GM18520 (cell line): ENCODE results near the gene RGSL1.

Experiments used
- ATAC-seq: cut with Tn5 transposase; IDR thresholded peaks from one replicate; pipeline ENCODE4 v1.9.1; 2021; ENCODE audit not compliant: unreplicated experiment

Gene RGSL1

DNA sequence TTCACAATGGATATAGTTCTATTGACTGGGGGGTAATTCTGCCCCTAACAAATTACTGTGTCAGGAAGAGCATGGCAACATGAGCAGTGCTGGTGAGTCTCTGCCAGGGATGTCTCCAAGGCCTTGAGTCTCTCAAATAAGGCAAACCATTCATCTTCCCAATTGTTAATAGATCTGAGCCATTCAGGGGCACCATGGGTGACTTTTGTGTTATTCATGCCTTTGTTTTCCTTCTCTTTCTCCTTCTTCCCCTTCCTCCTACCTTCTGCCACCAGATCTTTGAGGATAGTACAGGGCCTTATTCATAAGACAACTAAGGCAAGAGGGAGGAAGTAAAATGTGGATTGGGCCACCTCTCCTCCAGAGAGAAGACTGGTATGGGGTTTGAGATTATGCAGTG, at the start of gene RGSL1:
Gene RGSL1, plus strand, starts transcription at position 60 of the 400 bp plus-strand sequence. Its CDS starts 20 bp downstream, at position 80.
- ATAC-seq = no peak

DNA sequence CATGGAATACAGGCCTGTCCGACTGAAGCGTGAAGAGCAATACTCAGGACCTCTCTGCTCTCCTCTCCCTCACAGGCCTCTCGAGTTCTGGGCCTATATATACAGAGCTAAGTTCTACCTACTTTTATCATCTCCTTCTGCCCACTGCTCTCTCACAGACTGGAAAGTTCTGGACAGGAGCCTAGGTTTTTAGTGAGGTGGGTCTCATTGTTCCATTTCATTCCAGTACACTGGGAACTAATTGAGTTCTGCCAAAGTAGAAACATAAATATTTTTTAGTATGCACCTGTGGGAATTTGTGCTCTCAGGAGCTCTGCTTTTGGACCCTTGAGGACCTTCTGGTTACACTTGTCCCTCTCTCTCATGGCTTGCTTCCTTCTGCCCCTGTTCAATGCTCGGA, 49.4 kb upstream of the RGSL1 start, which contains the start of gene TEDDM1:
Gene TEDDM1, minus strand, starts transcription at position 101 of the 400 bp plus-strand sequence. CDS start 182 bp downstream, outside the sequence.
- ATAC-seq = no peak

DNA sequence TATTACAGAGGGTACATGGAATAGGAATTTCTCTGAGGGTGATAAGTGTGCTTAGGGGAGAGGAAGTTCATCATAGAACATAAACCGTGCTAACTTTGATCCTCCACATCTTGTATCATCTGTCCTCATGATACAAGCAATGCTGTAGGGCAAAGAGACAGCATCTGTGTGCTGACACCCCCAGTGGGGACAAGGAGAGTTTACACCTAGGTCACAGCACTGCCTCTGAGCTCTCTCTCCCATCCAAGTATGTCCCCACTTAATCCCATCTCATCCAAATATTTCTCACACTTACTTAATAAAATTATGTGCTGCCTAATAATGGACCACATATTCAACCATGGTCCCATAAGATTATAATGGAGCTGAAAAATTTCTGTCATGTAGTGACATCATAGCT, 45.2 kb upstream of the RGSL1 start:
- ATAC-seq = no peak

DNA sequence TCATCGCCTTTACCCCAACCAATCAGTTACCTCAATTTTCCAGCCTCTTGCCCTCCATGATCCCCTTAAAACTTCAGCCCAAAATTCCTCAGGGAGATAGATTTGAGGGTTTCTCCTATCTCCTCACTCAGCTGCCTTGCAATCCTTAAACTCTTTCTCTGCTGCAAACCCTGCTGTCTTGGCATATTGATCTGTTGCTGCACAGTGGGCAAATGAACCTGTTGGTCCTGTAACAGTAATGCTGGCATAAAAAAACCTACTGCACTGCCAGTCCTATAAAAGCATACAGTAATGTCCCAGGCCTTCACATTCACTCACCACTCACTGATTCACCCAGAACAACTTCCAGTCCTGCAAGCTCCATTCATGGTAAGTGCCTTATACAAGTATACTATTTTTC, 44.4 kb upstream of the RGSL1 start:
- no peak for ATAC-seq

DNA sequence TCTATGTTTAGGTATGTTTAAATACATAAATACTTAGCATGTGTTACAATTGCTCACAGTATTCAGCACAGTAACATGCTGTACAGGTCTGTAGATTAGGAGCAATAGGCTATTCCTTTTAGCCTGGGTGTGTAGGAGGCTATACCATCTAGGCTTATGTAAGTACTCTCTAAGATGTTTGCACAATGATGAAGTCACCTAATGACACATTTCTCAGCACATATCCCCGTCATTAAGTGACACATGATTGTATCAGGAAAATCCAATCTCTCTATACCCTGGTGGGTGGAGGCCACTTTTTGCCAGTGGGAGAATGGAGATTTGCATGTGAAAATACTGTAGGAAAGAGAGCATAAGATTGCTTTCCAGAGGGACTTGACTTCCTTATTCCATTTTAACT, 43.9 kb upstream of the RGSL1 start:
- ATAC-seq = no peak

DNA sequence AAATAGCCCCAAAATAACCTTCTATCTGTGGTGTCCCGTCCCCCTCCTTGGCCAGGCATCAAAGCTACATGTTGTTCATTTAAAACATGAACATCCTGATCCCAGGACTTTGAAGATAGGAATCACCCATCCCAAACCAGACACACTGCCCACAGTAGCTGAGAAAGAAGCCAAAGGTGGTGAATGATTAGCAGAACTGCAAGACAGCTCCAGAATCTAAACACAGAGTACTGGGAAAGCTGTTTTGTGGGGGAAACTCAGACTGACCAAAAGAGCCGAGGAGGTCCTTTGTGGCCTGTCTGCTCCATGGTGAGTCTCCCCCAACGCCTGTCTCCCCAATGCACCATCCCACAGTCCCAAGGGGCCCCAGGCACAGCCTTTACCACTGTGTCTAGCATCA, 42.2 kb upstream of the RGSL1 start:
- ATAC-seq = no peak

DNA sequence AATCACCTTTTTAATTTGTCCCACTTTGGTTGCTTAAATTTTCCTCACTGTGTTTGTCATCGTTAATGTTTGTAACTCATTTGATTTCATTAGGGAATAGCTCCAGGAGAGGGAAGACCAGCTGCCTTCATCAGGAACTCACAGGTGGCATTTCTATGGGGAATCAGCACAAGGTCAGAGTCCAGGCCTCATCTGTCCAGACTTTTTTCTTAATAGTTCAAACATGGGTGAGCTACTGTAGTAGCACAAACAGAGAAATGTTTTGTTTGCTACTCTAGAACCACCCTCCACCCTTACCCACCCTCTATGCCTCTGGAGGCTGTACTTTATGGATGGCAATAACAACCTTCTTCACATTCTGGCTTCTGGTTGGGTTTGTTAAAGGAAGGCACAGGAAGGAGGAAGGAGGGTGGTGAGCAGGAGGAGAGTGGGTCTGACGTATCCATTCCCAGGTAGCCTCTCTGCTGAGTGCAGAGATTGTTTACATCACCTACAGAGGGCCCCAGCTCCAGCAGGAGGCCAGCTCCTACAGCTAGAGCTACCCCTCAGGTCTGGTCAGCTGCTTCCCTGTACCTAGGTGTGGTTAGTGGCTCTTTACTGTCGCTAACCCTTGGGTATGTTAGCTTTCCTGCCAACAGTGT, 41.4 kb upstream of the RGSL1 start:
- ATAC-seq = no peak

DNA sequence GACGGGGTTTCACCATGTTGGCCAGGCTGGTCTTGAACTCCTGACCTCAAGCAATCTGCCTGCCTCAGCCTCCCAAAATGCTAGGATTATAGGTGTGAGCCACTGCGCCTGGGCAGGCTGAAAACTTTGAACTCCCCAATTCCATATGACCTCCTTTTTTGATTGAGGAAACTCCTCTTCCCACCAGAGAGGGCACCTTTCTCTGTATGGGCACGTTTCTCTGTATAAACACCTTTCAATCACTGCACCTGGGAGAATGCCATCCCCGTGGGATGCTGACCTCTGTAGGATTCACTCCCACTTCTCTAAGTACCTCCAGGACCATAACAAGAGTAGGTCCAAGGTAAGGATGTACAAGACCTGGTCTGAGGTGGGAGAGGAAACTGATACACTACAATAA, 39.8 kb upstream of the RGSL1 start:
- ATAC-seq = no peak

DNA sequence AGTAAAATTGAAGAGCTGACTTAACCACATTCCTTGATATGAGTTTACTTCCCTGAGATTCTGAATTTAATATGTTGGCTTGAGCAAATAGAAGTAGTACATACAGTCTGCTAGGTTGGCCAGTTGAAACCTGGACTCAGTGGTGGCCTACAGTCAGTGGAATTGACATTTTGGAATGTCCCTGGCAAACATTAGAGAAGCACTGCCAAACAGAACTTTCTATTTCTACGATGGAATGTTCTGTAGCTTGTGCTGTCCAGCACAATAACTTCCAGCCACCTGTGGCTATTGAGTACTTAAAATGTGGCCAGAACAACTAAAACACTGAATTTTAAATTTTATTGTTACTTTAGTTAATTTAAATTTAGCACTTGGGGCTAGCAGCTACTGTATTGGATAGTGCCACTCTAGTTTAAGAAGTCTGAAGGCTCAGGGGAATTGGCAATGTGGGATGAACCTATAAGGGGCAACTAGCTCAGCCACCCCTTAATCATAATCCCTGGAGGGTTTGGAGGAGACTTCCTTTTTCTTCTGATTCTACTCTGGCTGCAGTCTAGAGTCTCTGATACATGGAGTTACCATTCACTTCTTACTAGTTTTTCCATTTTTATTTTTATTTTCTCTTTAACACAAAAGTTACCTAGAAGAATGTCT, 39.2 kb upstream of the RGSL1 start:
- no peak for ATAC-seq

DNA sequence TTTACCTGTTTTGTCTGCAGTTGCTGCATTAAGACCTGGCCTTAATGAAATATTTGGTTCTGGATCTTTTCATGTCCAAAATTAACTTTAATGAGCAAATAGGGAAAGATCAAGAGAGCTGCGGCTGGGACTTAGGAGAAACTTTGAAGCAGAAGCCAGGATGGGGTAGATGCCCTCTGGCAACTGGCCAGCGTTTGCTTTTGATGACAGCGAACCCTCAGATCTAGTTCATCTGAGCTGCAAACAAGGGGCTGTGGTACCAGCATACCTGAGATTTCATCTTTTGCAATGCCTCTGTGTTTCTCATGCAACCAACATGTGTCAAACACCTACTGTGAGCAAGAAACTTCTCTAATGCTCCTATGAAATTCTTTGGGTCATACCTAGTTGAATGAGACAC, 36.5 kb upstream of the RGSL1 start:
- ATAC-seq = no peak

DNA sequence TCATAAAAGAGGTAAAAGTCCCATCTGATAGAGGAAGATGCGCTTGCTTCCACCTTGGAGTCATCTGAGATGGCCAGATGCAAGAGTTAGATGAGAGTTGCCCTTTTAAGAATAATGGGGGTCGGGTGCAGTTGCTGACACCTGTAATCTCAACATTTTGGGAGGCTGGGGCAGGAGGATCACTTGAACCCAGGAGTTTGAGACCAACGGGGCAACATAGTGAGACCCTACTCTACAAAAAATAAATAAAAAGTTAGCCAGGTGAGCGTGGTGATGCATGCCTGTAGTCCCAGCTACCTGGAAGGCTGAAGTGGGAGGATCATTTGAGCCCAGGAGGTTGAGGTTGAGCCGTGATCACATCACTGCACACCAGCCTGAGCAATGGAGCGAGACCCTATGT, 36.0 kb upstream of the RGSL1 start:
- ATAC-seq = no peak

DNA sequence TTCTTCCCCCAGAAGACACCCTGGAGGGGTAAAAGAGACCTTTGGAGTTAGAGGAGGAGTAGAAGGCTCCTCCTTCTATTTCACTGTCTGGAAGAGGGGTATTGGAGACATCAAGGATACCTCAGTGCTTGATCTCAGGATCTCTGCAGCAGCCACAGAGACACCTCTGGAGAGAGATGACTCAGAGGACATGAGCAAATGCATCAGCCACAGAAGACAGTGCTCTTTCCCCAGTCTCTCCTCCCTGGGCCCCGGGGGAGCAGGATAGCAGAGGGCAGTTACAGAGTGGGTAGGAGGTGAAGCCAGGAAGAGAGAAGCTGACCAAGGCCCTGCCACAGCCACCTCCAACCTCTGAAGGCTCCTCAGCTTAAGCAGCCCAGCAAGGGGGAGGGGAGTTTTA, 34.2 kb upstream of the RGSL1 start:
- ATAC-seq = no peak

DNA sequence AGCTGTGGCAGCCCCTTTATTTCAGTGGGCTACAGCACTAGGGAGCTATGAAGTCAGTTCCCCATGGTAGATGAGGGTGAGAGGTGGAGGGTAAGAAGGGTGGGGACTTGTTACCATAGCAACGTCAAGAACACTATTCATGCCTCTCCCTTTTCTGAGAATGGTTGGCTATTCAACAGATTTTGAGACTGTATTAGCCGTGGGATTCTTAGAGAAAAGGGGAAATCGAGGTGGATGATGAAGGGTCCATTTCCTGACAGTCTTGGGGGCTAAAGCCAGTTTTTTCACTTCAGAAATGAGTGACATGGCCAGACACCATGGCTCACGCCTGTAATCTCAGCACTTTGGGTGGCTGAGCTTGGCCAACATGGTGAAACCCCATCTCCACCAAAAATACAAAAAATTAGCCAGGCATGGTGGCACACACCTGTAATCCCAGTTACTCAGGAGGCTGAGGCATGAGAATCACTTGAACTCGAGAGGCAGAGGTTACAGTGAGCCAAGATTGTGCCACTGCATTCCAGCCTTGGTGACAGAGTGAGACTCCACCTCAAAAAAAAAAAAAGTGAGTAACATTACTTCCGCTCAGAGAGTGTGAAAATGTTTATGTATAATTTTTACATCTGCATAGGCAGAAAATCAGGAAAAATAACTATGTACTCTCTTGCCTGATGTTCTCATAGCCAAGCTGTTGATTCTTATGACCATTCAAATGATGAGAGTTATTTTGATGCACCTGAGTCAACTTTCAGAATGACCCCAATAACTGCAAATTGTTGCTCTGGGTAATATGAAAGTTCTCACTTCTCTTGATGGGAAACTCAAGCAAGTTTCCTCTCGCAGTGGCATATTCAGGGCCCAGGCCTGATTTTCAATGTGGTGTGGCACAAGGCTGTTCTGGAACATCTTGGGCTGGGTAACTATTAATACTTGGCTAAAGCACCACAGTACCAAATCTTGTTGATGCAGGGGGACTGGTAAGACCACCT, 23.2 kb upstream of the RGSL1 start:
- ATAC-seq = peak; percentile 63

DNA sequence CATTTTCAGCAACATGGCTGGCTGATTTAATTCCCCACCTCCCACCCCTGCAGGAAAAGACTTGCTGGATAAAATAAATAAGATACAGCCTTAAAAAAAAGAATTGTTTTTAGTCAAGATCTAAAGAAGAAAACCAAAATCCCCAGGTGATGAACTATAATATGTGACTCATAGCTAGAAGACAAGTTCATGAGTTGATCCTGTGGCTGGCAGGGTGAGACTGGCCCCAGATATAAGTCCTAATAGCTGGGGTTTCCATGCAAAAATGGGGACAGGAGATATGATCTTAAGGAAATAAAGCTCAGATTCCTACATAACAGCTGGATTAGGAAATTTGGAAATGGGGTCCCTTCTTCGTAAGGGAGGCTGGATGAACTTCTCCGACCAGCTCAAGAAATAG, 21.9 kb upstream of the RGSL1 start:
- ATAC-seq = no peak

DNA sequence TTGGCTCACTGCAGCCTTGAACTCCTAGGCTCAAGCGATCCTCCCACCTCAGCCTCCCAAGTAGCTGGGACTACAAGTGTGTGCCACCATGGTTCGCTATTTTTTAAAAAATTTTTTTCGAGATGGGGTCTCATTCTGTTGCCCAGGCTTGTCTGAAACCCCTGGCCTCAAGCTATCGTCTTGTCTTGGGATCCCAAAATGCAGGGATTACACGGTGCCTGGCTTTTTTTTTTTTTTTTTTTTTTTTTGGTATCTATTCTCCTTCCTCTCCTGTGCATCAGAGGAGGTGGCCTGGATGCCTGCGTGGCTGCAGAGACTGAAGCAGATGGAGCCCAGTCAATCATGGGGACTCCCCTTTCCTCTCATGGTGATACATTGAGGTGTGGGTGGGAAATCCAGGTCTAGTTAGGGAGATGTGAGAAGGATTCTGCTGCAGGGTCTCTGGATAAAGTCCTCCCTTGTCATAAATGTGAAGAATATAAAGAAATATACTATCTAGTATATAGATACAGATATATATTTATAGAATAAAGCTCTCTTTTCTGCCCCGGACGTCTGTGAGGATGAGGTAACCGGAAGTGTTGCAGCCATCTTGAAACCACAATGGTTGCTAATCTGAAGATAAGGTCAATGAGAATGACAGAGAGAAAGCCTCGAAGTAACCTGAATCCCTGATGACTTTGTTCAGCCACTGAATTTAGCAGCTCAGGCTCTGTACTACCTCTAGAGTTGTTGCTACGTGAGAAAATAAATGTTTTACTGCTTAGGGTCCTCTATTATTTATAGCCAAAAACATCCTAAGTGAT, 19.5 kb upstream of the RGSL1 start:
- no peak for ATAC-seq

DNA sequence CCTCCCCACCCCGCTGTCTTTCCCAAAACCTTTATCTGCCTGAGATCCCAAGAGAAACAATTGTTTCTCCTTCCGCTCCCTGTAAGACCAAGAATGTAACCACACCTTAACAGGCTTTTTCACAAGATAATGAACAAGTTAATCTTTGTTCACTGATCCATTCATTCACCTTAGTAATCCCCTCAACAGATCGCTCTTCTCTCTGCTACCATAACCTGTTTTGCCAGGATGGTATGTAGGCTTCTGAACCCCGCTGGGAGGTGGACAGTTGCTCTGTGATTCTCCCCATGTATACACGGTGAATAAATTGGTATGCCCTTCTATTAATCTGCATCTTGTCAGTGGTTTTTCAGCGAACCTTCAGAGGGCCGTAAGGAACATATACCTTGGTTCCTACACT, 18.7 kb upstream of the RGSL1 start:
- ATAC-seq = no peak

DNA sequence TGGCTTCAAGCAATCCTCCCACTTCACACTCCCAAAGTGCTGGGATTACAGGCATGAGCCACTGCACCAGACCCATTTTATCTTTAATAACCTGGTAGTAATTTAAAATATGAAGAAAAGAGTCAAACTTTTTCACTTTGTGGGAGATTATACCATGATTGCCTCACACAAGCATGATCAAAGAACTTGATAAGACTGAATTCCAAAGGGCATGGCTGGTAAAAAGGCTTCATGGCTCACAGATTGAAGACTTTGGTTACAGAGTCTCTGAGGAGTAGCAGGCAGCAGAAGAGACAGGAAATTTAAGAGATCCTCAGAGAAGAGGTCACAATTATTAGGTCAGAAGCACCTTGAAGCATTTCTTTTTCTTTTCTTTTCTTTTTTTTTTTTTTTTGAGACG, 16.4 kb upstream of the RGSL1 start:
- ATAC-seq = no peak

DNA sequence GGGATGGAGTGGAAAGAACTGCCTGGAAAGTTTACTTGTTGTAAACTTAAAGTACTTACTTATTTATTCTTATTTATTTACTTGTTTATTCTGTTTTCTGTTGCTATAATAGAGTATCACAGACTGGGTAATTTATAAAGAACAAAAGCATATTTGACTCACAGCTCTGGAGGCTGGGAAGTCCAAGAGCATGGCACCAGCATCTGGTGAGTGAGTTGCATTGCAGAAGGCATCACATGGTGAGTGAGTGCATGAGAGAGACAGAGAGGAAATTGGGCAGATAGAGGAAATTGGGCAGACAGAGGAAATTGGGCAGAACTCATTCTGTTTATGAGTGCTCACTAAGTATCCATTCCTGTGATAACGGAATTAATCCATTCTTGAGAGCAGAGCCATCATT, 11.6 kb upstream of the RGSL1 start:
- ATAC-seq = no peak

DNA sequence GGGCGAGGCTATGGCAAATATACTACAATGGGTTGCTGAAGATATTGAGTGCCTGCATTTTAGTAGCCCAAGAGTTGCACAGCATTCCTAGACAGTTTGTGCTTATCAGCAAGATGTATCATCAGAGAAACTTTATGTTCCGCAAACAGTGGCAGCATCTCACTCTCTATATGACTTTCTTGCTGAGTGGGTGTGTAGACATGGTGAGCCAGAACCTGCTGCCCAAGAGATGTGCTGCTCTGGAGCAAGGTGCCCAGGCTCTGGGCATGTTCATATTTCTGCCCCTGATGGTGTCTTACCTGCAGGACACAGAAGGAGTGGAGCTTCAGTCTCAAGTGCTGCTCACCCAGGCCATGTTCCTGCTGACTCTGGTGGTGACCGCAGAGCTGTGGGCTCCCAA, 8.2 kb upstream of the RGSL1 start:
- ATAC-seq = no peak

DNA sequence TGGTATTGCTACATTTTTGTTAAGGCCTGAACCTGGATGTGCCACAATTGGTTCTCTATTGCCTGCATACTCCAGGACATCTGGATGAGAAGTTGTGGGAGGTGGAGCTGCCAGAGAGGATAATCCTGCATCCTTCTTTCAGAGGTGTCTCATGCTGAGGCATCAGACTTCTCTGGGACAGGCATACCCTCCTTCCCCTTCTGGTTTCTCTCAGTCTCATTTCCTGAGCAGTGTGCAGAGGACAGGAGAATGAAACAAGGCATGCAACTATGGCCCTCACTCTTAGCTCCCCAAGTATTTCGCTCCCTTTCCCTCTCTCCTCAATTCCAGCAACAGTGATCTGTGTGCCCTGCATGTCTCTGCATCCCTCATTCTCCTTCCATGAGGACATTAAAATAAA, 7.6 kb upstream of the RGSL1 start:
- no peak for ATAC-seq

DNA sequence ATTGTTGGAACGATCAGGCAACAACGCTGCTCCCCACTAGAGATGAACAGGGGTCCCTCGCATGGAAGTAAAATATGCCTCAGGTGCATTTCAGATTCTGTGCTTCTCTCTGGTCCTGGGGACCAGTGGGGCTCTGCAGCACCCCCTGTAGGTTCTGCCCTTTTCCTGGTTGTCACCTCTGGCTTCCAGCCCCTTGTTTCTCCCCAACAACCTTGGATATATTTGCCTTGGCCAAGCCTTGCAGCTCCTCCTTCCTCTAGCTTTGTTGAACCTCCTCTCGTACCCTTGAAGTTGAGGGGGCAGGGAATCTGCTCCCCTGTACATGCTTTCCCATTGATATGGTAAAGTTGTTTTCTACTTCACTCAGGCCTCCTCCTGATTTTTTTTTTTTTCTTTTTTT, 5.4 kb upstream of the RGSL1 start:
- no peak for ATAC-seq
